HG03159 (cell line): ENCODE data around the gene MBLAC1.

Experiments used
- ATAC-seq: cut with Tn5 transposase; IDR thresholded peaks from one replicate; pipeline ENCODE4 v1.9.1; 2021; ENCODE audit warnings: mild to moderate bottlenecking, moderate library complexity; ENCODE audit not compliant: unreplicated experiment

MBLAC1 gene

GRCh38 chr7:100095704-100096103, 31.1 kb upstream of the MBLAC1 start:
- no peak for ATAC-seq

GRCh38 chr7:100098913-100099312, 27.9 kb upstream of the MBLAC1 start:
- ATAC-seq: no peak

DNA sequence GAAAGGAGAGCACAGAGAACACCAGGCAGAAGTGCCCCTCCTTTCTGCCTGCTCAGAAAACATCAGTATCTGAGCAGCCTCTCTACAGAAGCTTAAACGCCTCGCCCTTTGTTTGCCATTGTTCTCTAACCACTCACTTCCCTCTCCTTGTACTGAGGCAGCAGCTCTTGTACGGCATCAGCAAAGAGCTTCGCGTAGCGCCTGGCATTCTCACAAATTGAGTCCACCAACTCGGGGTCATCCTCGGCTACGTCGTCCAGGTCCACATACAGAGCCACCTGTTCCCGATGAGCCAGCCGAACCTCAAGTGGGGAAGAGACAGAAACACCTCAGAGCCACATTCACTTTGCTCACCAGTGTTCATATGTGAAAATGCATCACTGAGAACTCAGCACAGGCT, 27.3 kb upstream of the MBLAC1 start:
- ATAC-seq: no peak

- ATAC-seq: peak; percentile 63
Measured at GRCh38 chr7:100100420-100101015, 26.2 kb upstream of the MBLAC1 start.

GRCh38 chr7:100101016-100101862, 25.5 kb upstream of the MBLAC1 start, which contains the start of the genes AP4M1 and MCM7:
Gene AP4M1 (plus strand): TSS chr7:100101643. CDS start chr7:100101715, 72 bp downstream.
Gene MCM7 (minus strand): TSS chr7:100101397. CDS start chr7:100101294, 103 bp downstream.
- ATAC-seq: peak; percentile 78

DNA sequence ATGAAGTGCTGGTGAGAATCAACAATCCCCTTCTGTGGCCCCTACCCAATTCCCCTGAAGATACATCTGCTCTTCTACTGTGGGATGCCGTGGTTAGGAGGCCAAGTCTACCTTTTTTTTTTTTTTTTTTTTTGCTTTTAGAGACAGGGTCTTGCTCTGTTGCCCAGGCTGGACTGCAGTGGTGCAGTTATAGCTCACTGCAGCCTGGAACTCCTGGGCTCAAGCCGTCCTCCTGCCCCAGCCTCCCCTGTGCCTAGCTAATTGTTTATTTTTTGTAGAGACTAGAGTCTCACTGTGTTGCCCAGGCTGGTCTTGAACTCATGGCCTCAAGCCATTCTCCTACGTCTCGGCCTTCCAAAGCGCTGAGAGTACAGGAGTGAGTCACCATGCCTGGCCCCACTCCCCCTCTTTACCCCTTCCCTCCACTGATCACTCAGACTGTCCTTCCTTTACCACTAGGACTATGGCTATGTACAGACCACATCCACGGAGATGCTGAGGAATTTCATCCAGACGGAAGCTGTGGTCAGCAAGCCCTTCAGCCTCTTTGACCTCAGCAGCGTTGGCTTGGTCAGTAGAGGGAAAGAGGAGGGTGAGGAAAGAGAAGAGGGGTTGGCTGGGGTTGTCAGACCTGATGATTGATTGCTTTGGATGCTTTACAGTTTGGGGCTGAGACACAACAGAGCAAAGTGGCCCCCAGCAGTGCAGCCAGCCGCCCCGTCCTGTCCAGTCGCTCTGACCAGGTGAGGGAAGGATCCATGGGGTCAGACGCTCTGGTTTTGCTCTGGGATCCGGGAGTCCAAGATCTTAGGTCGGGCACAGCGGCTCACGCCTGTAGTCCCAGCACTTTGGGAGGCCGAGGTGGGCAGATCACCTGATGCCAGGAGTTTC, 23.6 kb upstream of the MBLAC1 start:
- no peak for ATAC-seq

- no peak for ATAC-seq
Measured at GRCh38 chr7:100105534-100105933, 21.2 kb upstream of the MBLAC1 start.

- no peak for ATAC-seq
Measured at GRCh38 chr7:100106633-100107032, 20.1 kb upstream of the MBLAC1 start.

DNA sequence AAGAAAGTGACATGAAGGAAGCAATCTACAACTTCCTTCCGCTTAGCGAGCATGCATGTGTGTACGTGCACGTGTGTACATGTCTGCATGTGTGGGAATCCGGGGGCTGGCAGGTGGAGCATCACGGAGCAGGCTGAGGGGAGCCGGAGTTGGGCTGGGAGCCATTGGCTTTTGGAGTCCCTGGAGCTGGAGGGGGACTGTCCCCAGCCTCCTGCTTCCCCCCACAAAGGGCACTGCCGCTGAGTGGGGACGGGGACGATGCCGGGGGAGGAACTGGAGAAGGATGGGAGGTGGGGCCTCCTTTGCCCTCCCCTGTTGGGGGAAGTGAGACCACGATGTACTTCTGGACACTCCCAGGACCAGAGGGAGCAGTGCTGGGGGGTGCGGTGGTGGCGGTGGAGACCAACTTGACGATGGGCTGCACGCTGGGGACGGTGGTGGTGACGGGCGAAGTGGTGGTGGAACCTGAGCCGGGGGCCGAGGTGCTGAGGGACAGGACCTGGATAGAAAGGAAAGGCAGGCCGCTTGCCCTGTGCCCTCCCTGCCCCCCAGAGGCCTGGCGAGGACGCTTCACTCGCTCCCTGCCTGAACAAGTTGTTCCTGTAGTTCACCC, 19.5 kb upstream of the MBLAC1 start:
- ATAC-seq: no peak

DNA sequence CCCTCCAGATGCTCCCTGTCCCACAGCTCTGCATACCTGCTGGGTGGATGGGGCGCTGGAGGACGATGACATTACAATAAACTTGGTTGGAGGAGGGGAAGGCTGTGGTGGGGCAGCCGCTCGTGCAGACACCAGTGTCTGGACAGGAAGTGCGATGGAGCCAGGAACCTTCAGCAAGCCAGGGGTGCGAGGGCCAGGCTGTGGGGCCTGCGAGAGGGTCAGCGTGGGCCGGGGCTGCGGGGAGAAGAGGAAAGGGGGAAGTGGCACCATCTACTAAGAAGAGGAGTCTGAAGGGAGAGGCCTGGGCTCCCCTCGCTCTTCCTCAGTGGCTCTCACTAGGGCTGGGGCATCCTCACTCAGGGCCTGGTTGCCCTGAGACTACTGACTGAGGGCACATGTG, 18.9 kb upstream of the MBLAC1 start:
- no peak for ATAC-seq

- ATAC-seq: no peak
Measured at GRCh38 chr7:100109521-100110163, 17.1 kb upstream of the MBLAC1 start.

DNA sequence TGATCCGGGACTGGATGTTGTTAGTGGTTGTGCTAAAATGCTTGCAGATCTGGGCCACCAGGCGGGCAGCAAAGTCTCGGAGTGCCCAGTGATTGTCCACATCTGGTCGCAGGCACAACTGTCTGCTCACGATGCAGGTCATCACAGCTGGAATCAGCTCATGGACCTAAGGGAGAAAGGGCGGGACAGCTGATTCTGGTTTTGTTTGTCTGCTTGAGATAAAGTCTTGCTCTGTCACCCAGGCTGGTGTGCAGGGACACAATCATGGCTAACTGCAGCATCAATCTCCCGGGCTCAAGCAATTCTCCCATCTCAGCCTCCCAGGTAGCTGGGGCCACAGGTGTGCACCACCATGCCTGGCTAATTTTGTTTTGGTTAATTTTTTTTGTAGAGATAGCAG, 15.6 kb upstream of the MBLAC1 start:
- ATAC-seq: no peak

GRCh38 chr7:100111914-100112313, 14.9 kb upstream of the MBLAC1 start:
- ATAC-seq: no peak

DNA sequence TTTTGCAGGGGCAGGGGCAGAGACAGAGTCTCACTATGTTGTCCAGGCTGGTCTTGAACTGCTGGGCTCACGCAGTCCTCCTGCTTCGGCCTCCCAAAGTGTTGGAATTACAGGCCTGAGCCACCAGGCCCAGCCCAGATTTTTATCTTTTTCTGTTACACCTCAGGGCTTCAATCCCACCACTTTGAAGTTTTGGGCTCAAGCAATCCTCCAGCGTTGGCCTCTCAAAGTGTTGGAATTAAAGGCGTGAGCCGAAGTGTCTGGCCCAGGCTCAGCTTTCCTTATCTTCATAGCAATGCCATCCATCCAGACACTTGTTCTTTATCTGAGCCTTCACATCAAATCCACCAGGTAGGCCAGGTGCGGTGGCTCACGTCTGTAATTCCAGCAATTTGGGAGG, 11.7 kb upstream of the MBLAC1 start:
- ATAC-seq: no peak

DNA sequence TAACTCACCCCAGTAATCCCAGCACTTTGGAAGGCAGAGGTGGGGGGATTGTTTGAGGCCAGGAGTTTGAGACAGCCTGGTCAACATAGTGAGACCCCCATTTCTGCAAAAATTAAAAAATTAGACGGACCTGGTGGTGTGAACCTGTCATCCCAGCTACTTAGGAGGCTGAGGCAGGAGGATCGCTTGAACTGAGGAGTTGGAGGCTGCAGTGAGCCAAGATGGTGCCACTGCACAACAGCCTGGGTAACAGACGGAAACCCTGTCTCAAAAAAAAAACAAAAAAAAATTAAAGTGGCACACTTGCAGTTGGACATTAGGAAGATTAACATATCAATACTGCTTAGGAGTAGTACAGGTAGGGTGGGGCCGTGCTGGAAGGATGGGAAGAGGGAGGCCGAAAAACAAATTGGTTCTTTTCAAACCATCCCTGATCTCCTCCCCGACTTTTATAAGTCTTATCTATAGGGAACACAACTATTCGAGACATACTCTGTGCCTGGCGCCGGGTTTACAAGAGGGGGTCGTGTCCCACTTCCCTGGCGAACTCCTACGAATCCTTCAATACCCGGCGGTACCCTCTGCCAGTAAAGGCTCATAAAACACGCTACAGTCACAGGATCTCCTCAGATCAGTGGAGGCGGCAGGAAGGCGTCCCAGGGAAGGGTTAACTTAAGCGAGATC, 8.2 kb upstream of the MBLAC1 start:
- ATAC-seq: no peak

DNA sequence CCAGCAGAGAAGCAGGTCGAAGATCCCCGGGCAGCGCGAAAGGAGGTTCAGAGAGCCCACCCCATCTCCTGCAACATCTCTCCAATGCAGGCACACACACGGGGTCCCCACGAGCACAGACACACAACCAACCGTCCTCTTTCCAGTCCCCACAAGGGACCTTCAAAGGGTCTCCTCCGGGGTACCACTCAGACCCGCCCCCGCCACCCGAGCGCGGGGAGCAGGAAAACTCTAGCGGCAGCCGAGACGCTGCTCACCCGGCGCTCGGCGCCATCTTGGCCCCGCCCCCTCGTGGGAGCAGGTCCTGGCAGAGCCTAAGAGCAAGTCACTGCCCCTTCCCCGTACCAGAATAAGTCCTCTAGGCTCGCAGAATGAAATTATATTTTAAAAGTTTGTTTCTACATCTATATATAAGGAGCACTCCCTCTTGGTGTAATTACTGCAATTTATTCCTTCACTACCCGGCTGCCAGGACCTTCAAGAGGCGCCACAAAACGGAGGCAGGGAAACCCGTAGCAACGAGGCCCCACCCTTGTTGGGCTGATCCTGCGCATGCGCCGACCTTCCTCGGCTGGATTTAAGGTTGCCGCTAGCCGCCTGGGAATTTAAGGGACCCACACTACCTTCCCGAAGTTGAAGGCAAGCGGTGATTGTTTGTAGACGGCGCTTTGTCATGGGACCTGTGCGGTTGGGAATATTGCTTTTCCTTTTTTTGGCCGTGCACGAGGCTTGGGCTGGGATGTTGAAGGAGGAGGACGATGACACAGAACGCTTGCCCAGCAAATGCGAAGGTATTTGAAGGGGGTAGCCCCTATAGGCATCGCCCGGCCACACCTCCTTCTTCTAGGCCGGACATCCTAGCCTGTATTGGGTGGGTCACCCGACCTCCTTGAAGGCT, 7.4 kb upstream of the MBLAC1 start, which contains the start of the genes CNPY4 and TAF6:
TSS of gene CNPY4 (plus strand) at position 563 of the 898 bp plus-strand sequence. CDS start at position 674, 111 bp downstream.
TSS of gene TAF6 (minus strand) at position 287 of the 898 bp plus-strand sequence. CDS start 5,149 bp downstream, outside the sequence.
- peak; percentile 73 for ATAC-seq

GRCh38 chr7:100119970-100120732, 6.6 kb upstream of the MBLAC1 start:
- ATAC-seq: peak; percentile 33

GRCh38 chr7:100120733-100121036, 6.1 kb upstream of the MBLAC1 start:
- no peak for ATAC-seq
